H9 (cell line): ENCODE results near the gene SRC. TPM values are rescaled to one million over a fixed set of nuclear protein-coding genes. Genes with fewer than 3 reads are reported as not detected.

Source experiments
- DNase-seq: peaks from one replicate; pipeline ENCODE4 v3.0.0-alpha.2; 2017
- H2AFZ ChIP-seq: one replicate; pipeline ENCODE4 v1.6.1; 2013; ENCODE audit warnings: mild to moderate bottlenecking, low read length, control low read depth, moderate library complexity
- H2AK5ac ChIP-seq: 2 replicates; pipeline ENCODE4 v1.6.1; 2013; ENCODE audit warnings: low read length, control low read depth, mixed read lengths; ENCODE audit not compliant: insufficient read length
- H2BK120ac ChIP-seq: one replicate; pipeline ENCODE4 v1.6.1; 2013; ENCODE audit warnings: low read depth, mild to moderate bottlenecking, low read length, control low read depth, inconsistent platforms; ENCODE audit not compliant: poor library complexity, severe bottlenecking
- H2BK12ac ChIP-seq: 2 replicates; pipeline ENCODE4 v1.6.1; 2013; ENCODE audit warnings: low read length, control low read depth, mixed read lengths, low read depth; ENCODE audit not compliant: insufficient read length
- H2BK15ac ChIP-seq: 2 replicates; pipeline ENCODE4 v1.6.1; 2013; ENCODE audit warnings: low read depth, low read length, control low read depth
- H2BK20ac ChIP-seq: one replicate; pipeline ENCODE4 v1.6.1; 2013; ENCODE audit warnings: low read depth, mild to moderate bottlenecking, low read length, control low read depth, inconsistent platforms; ENCODE audit not compliant: poor library complexity, severe bottlenecking
- H2BK5ac ChIP-seq: 2 replicates; pipeline ENCODE4 v1.6.1; 2013; ENCODE audit warnings: low read length, control low read depth, mixed read lengths; ENCODE audit not compliant: insufficient read length
- H3K14ac ChIP-seq: 2 replicates; pipeline ENCODE4 v1.6.1; 2013; ENCODE audit warnings: low read length, control low read depth; ENCODE audit not compliant: insufficient read depth
- H3K18ac ChIP-seq: 2 replicates; pipeline ENCODE4 v1.6.1; 2013; ENCODE audit warnings: low read depth, mild to moderate bottlenecking, mixed read lengths, low read length, control low read depth; ENCODE audit not compliant: insufficient read length
- H3K23ac ChIP-seq: 2 replicates; pipeline ENCODE4 v1.6.1; 2013; ENCODE audit warnings: low read length, control low read depth, mixed read lengths, low read depth; ENCODE audit not compliant: insufficient read length
- H3K23me2 ChIP-seq: 2 replicates; pipeline ENCODE4 v1.6.1; 2013; ENCODE audit warnings: low read depth, mild to moderate bottlenecking, mixed read lengths, low read length, control low read depth; ENCODE audit not compliant: insufficient read length, poor library complexity, severe bottlenecking
- H3K27ac ChIP-seq: 2 replicates; pipeline ENCODE4 v1.5.1; 2013; ENCODE audit warnings: low read length, control low read depth, mixed read lengths, low read depth; ENCODE audit not compliant: insufficient read length
- H3K27me3 ChIP-seq: 2 replicates; pipeline ENCODE4 v1.6.1; 2013; ENCODE audit warnings: low read length, control low read depth, inconsistent platforms; ENCODE audit not compliant: insufficient read depth
- H3K4ac ChIP-seq: 2 replicates; pipeline ENCODE4 v1.6.1; 2013; ENCODE audit warnings: low read depth, mild to moderate bottlenecking, control low read depth, inconsistent platforms, low read length, moderate library complexity
- H3K4me1 ChIP-seq: 2 replicates; pipeline ENCODE4 v1.6.1; 2013; ENCODE audit warnings: low read length, control low read depth, inconsistent platforms; ENCODE audit not compliant: insufficient read depth
- H3K4me2 ChIP-seq: 2 replicates; pipeline ENCODE4 v1.6.1; 2013; ENCODE audit warnings: low read length, control low read depth, mixed read lengths; ENCODE audit not compliant: insufficient read length, insufficient read depth
- H3K56ac ChIP-seq: 2 replicates; pipeline ENCODE4 v1.6.1; 2013; ENCODE audit warnings: low read depth, mild to moderate bottlenecking, mixed read lengths, low read length, control low read depth; ENCODE audit not compliant: insufficient read length
- H3K79me1 ChIP-seq: 2 replicates; pipeline ENCODE4 v1.6.1; 2013; ENCODE audit warnings: low read depth, mild to moderate bottlenecking, moderate library complexity, low read length, control low read depth, inconsistent platforms; ENCODE audit not compliant: insufficient read depth, poor library complexity, severe bottlenecking
- H3K79me2 ChIP-seq: 2 replicates; pipeline ENCODE4 v1.6.1; 2013; ENCODE audit warnings: low read length, control low read depth, inconsistent platforms; ENCODE audit not compliant: insufficient read depth
- H3K9ac ChIP-seq: 2 replicates; pipeline ENCODE4 v1.6.1; 2013; ENCODE audit warnings: low read length, control low read depth, mixed read lengths; ENCODE audit not compliant: insufficient read length; ENCODE audit errors: extremely low read depth
- H3K9me3 ChIP-seq: one replicate; pipeline ENCODE4 v1.6.1; 2013; ENCODE audit warnings: low read depth, low read length, inconsistent platforms; ENCODE audit not compliant: control insufficient read depth
- H3T11ph ChIP-seq: one replicate; pipeline ENCODE4 v1.6.1; 2013; ENCODE audit warnings: mild to moderate bottlenecking, low read length, control low read depth, inconsistent platforms
- H4K20me1 ChIP-seq: one replicate; pipeline ENCODE4 v1.6.1; 2013; ENCODE audit not compliant: control insufficient read depth, insufficient read length, insufficient read depth
- H4K5ac ChIP-seq: 2 replicates; pipeline ENCODE4 v1.6.1; 2013; ENCODE audit warnings: low read depth, mild to moderate bottlenecking, mixed read lengths, low read length, control low read depth; ENCODE audit not compliant: insufficient read length
- H4K8ac ChIP-seq: replicated peaks from 2 replicates; pipeline ENCODE4 v1.6.1; 2013; ENCODE audit warnings: low read length, control low read depth, mixed read lengths, low read depth; ENCODE audit not compliant: insufficient read length
- H4K91ac ChIP-seq: 2 replicates; pipeline ENCODE4 v1.6.1; 2013; ENCODE audit warnings: low read depth, mild to moderate bottlenecking, moderate library complexity, mixed read lengths, low read length, control low read depth; ENCODE audit not compliant: insufficient read length
- H3K27ac Mint-ChIP-seq, 3 experiments: 2 replicates in 2 of 3; 3 replicates in 1 of 3; pipeline ENCODE4 v1.8.0; 2020 to 2021; ENCODE audit warnings: mixed read lengths in 3 of 3, mild to moderate bottlenecking in 1 of 3, moderate library complexity in 1 of 3
- H3K27me3 Mint-ChIP-seq: 2 replicates; pipeline ENCODE4 v1.8.0; 2021; ENCODE audit warnings: low read depth, mild to moderate bottlenecking, moderate library complexity, mixed read lengths
- H3K36me3 Mint-ChIP-seq, 3 experiments: 2 replicates in 2 of 3; 3 replicates in 1 of 3; pipeline ENCODE4 v1.8.0; 2020 to 2021; ENCODE audit warnings: low read depth in 3 of 3, mixed read lengths in 3 of 3; ENCODE audit not compliant: insufficient read depth in 1 of 3
- H3K4me1 Mint-ChIP-seq, 2 experiments: 2 replicates each; pipeline ENCODE4 v1.8.0; 2020; ENCODE audit warnings: mixed read lengths in 2 of 2
- H3K4me3 Mint-ChIP-seq, 2 experiments: 2 replicates in 1 of 2; 3 replicates in 1 of 2; pipeline ENCODE4 v1.8.0; 2020 to 2021; ENCODE audit warnings: mild to moderate bottlenecking in 2 of 2, mixed read lengths in 2 of 2, moderate library complexity in 1 of 2
- H3K9me3 Mint-ChIP-seq, 2 experiments: 2 replicates in 1 of 2; 3 replicates in 1 of 2; pipeline ENCODE4 v1.8.0; 2020; ENCODE audit warnings: mild to moderate bottlenecking in 2 of 2, mixed read lengths in 2 of 2, moderate library complexity in 1 of 2
- CTCF ChIP-seq: fragments of 200-600 bp; sonication (generic); conservative IDR thresholded peaks from 3 replicates; pipeline ENCODE4 v1.8.0; 2021; ENCODE audit warnings: antibody characterized with exemption, mild to moderate bottlenecking
- WGBS: extraction: QIAGEN DNeasy Blood & Tissue Kit; methylation state at CpG from one replicate; pipeline ENCODE4 v1.1.7; 2013; ENCODE audit warnings: missing lambda C conversion rate, low lambda C conversion rate, mixed read lengths; ENCODE audit not compliant: insufficient read length; ENCODE audit errors: extremely low coverage; 5-methylcytosine and 5-hydroxymethylcytosine counted together
- total RNA-seq: library from RNA; stranded (reverse); gene quantifications from 2 replicates; pipeline ENCODE4 v1.2.1, GENCODE V29; 2021

Gene SRC
- total RNA-seq, 1 experiment from 2014 or later, result 44.5 TPM

DNA sequence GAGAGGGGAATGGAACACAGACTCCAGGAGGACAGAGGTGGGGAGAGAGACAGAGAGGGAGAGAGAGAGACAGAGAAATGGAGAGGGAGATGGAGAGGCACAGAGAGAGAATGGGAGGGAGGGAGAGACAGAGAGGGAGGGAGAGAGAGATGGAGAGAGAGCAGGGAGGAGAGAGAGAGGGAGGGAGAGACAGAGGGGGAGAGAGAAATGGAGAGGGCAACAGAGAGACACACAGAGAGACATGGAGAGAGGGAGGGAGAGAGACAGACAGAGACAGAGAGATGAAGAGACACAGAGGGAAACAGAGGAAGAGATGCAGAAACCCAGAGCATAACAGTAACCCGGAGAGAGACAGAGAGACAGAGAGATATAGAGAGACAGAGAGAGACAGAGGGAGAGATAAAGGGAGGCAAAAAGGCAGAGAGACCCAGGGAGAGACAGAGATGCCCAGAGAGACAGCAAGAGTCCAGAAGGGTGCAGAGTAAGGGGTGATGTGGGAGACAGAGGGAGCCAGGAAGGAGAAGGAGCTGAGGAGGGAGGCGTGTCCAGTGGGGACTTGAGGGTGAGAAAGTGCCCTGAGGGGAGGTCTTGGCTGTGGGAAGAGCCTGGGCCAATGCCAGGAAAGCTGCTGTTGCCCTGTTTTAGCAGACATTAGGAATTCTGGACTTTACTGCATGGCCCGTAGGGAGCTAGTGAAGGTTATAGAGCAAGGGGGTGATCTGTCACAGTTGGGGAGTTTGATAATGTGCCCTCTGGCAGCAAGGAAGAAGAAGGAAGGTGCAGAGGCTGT is 78.3 kb downstream of the SRC start:
- Histone ChIP-seq H3K27me3 (no peaks in the 10 kb centered on the region), H3K23me2 (no peaks in the 10 kb centered on the region), H4K8ac (no peak overlapping the region), H2BK120ac (no peak overlapping the region), H4K5ac (no peak overlapping the region), H3K9ac (no peak overlapping the region), H3K56ac (no peak overlapping the region), H3K4me2 (no peak overlapping the region), H2BK15ac (no peak overlapping the region), H4K20me1 (no peaks in the 10 kb centered on the region), H4K91ac (no peak overlapping the region), H3K18ac (no peak overlapping the region), H2BK12ac (no peak overlapping the region), H3K79me1 (no peaks in the 10 kb centered on the region), H3K27ac (no peak overlapping the region), H2BK20ac (no peak overlapping the region), H2BK5ac (no peak overlapping the region), H3K79me2 (no peaks in the 10 kb centered on the region), H3T11ph (no peak overlapping the region), H3K23ac (no peak overlapping the region), H3K4me1 (peaks cover 5% of the 10 kb centered on the region; the same call in 1 of the 2 replicates), H2AK5ac (no peak overlapping the region), H3K4ac (no peak overlapping the region), H3K14ac (no peak overlapping the region), H2AFZ (no peak overlapping the region), H3K9me3 (no peaks in the 10 kb centered on the region)
- H3K4me3 Mint-ChIP-seq, result no peak overlapping the region
- peaks cover 29 to 33% of the 10 kb centered on the region in 2 experiments for H3K4me1 Mint-ChIP-seq
- whole genome bisulfite sequencing, result no CpG with 5 or more reads among the region's 3 CpGs
- DNase-seq, result no peak
- H3K27ac Mint-ChIP-seq, result no peak overlapping the region; a peak in 1 of 7 replicates
- TF ChIP-seq CTCF, result no peak
- no peaks in the 10 kb centered on the region; a peak in 1 of 5 replicates for H3K9me3 Mint-ChIP-seq
- H3K27me3 Mint-ChIP-seq, result peaks cover 17% of the 10 kb centered on the region
- no peaks in the 10 kb centered on the region for H3K36me3 Mint-ChIP-seq
